Islet of Langerhans (tissue), 1 donor: ENCODE data around the gene KNDC1.
"Not testable (repeated sequence)": the region's sequence is repeated elsewhere in the genome, so short reads cannot be mapped to it uniquely, and the experiment has no call there.

Experiments used
- FAIRE-seq: peaks from one replicate; lab custom pipeline; 2011; peaks lifted over from hg19 to GRCh38; lab: Jason Lieb, UNC

KNDC1 gene

GRCh38 chr10:133159950-133160825, at the start of gene KNDC1:
TSS of gene KNDC1 (plus strand) at chr10:133160219. CDS start at chr10:133160468, 249 bp downstream.
- no peak for FAIRE-seq

- no peak for FAIRE-seq
Observed at GRCh38 chr10:133110609-133111275, 49.3 kb upstream of the KNDC1 start.

- not testable (repeated sequence) for FAIRE-seq
Observed at GRCh38 chr10:133111640-133112039, 48.4 kb upstream of the KNDC1 start.

GRCh38 chr10:133113146-133113830, 46.7 kb upstream of the KNDC1 start:
- FAIRE-seq = no peak

- no peak for FAIRE-seq
Observed at GRCh38 chr10:133113847-133114246, 46.2 kb upstream of the KNDC1 start.

- FAIRE-seq = no peak
Observed at GRCh38 chr10:133114251-133114650, 45.8 kb upstream of the KNDC1 start.

GRCh38 chr10:133114726-133115452, 45.1 kb upstream of the KNDC1 start:
- no peak for FAIRE-seq

- FAIRE-seq = no peak
Observed at GRCh38 chr10:133115453-133115842, 44.6 kb upstream of the KNDC1 start.

- no peak for FAIRE-seq
Observed at GRCh38 chr10:133115976-133116375, 44.0 kb upstream of the KNDC1 start.

GRCh38 chr10:133116455-133116854, 43.6 kb upstream of the KNDC1 start:
- FAIRE-seq = no peak

GRCh38 chr10:133117036-133117687, 42.9 kb upstream of the KNDC1 start:
- no peak for FAIRE-seq

- FAIRE-seq = no peak
Observed at GRCh38 chr10:133117688-133118071, 42.3 kb upstream of the KNDC1 start.

- no peak for FAIRE-seq
Observed at GRCh38 chr10:133121479-133121878, 38.5 kb upstream of the KNDC1 start.

- no peak for FAIRE-seq
Observed at GRCh38 chr10:133122171-133122935, 37.7 kb upstream of the KNDC1 start.

GRCh38 chr10:133123050-133123745, 36.8 kb upstream of the KNDC1 start:
- FAIRE-seq = no peak

GRCh38 chr10:133123746-133124356, 36.2 kb upstream of the KNDC1 start:
- no peak for FAIRE-seq

GRCh38 chr10:133124357-133125211, 35.4 kb upstream of the KNDC1 start:
- FAIRE-seq = no peak

- FAIRE-seq = no peak
Observed at GRCh38 chr10:133125901-133126300, 34.1 kb upstream of the KNDC1 start.
